HL-60 (cell line): ENCODE results near the gene CIB4.

Experiments
- POLR2AphosphoS5 ChIP-seq: IDR thresholded peaks from 2 replicates; pipeline ENCODE4 v1.6.1; 2012; ENCODE audit warnings: low read depth
- TF ChIP-seq, protein P1 (sequence below): IDR thresholded peaks from one replicate; pipeline ENCODE4 v1.5.1; 2011; ENCODE audit warnings: low read length, control low read depth, inconsistent platforms; ENCODE audit not compliant: insufficient read depth
- TF ChIP-seq, protein P2 (sequence below): IDR thresholded peaks from 2 replicates; pipeline ENCODE4 v1.6.1; 2012; ENCODE audit warnings: low read depth; ENCODE audit not compliant: insufficient replicate concordance

DNA sequence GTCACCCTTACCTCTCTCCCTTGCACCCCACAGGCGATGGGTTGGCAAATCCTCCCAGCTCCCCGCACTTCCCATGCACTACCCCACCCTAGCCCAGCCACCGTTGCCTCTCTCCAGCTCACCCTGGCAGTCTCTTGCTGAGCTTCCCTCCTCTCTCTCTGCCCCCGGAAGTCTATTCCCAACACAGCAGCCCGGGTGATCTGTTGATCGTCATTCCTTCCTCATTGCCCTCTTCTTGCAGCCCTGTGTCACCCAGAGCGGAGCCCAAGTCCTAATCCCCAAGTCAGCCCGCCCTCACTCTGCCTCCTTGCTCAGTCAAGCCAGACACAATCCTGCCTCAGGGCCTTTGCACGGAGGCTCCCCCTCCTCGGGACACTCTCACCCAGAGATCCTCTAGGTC lies 55.2 kb downstream of the CIB4 start:
- TF ChIP-seq, protein P1, sequence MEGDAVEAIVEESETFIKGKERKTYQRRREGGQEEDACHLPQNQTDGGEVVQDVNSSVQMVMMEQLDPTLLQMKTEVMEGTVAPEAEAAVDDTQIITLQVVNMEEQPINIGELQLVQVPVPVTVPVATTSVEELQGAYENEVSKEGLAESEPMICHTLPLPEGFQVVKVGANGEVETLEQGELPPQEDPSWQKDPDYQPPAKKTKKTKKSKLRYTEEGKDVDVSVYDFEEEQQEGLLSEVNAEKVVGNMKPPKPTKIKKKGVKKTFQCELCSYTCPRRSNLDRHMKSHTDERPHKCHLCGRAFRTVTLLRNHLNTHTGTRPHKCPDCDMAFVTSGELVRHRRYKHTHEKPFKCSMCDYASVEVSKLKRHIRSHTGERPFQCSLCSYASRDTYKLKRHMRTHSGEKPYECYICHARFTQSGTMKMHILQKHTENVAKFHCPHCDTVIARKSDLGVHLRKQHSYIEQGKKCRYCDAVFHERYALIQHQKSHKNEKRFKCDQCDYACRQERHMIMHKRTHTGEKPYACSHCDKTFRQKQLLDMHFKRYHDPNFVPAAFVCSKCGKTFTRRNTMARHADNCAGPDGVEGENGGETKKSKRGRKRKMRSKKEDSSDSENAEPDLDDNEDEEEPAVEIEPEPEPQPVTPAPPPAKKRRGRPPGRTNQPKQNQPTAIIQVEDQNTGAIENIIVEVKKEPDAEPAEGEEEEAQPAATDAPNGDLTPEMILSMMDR = no peak
- TF ChIP-seq POLR2AphosphoS5 = no peak
- TF ChIP-seq, protein P2, sequence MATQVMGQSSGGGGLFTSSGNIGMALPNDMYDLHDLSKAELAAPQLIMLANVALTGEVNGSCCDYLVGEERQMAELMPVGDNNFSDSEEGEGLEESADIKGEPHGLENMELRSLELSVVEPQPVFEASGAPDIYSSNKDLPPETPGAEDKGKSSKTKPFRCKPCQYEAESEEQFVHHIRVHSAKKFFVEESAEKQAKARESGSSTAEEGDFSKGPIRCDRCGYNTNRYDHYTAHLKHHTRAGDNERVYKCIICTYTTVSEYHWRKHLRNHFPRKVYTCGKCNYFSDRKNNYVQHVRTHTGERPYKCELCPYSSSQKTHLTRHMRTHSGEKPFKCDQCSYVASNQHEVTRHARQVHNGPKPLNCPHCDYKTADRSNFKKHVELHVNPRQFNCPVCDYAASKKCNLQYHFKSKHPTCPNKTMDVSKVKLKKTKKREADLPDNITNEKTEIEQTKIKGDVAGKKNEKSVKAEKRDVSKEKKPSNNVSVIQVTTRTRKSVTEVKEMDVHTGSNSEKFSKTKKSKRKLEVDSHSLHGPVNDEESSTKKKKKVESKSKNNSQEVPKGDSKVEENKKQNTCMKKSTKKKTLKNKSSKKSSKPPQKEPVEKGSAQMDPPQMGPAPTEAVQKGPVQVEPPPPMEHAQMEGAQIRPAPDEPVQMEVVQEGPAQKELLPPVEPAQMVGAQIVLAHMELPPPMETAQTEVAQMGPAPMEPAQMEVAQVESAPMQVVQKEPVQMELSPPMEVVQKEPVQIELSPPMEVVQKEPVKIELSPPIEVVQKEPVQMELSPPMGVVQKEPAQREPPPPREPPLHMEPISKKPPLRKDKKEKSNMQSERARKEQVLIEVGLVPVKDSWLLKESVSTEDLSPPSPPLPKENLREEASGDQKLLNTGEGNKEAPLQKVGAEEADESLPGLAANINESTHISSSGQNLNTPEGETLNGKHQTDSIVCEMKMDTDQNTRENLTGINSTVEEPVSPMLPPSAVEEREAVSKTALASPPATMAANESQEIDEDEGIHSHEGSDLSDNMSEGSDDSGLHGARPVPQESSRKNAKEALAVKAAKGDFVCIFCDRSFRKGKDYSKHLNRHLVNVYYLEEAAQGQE = no peak
